SK-N-SH (cell line): Measurements from ENCODE around the gene GNL3. TPM values are rescaled to one million over a fixed set of nuclear protein-coding genes. Genes with fewer than 3 reads are reported as not detected.

Experiments used
- CTCF ChIA-PET: fragments of 300-600, 350-600 bp; formaldehyde crosslinking; extraction: SDS; loops from one replicate; lab custom pipeline; 2021; lab: Yijun Ruan, JAX
- POLR2A ChIA-PET: fragments of 350-600 bp; sonication (Branson Sonifier 250); formaldehyde crosslinking; extraction: SDS; loops from one replicate; lab custom pipeline; 2020; ENCODE audit warnings: antibody characterized with exemption, inconsistent platforms; lab: Yijun Ruan, JAX
- DNase-seq: peaks from one replicate; pipeline ENCODE4 v3.0.0; 2012
- H2AFZ ChIP-seq: fragments of 200-600 bp; sonication (generic); 2 replicates; pipeline ENCODE4 v1.8.1; 2016; ENCODE audit warnings: antibody characterized with exemption, mild to moderate bottlenecking, low read depth
- H3F3A ChIP-seq: fragments of 200-600 bp; sonication (generic); replicated peaks from 2 replicates; pipeline ENCODE3; 2016; ENCODE audit warnings: antibody characterized with exemption, mild to moderate bottlenecking; ENCODE audit not compliant: insufficient read depth
- H3K27ac ChIP-seq, 2 experiments: fragments of 200-500 bp in 1 of 2; fragments of 200-600 bp in 1 of 2; sonication (Bioruptor generic) in 1 of 2; sonication (generic), shearing (Covaris generic) in 1 of 2; 2 replicates each; pipeline versions ENCODE4 v1.5.1 to v1.6.1; 2014 to 2016; ENCODE audit warnings: low read depth in 2 of 2, inconsistent platforms in 1 of 2, low read length in 1 of 2, mild to moderate bottlenecking in 1 of 2, mixed read lengths in 1 of 2
- H3K27me3 ChIP-seq: fragments of 200-600 bp; sonication (generic), shearing (Covaris generic); 2 replicates; pipeline ENCODE4 v1.6.1; 2016; ENCODE audit warnings: mixed run types; ENCODE audit not compliant: insufficient read depth
- H3K36me3 ChIP-seq, 2 experiments: fragments of 200-500 bp in 1 of 2; fragments of 200-600 bp in 1 of 2; sonication (Bioruptor generic) in 1 of 2; sonication (generic) in 1 of 2; replicated peaks in 1 of 2; 2 replicates each; pipeline versions ENCODE3 to v1.5.1; 2014 to 2016; ENCODE audit warnings: low read length in 1 of 2, mild to moderate bottlenecking in 1 of 2; ENCODE audit not compliant: insufficient read depth in 2 of 2, control insufficient read depth in 1 of 2
- H3K4me1 ChIP-seq, 2 experiments: fragments of 200-500 bp in 1 of 2; fragments of 200-600 bp in 1 of 2; sonication (Bioruptor generic) in 1 of 2; sonication (generic), shearing (Covaris generic) in 1 of 2; 2 replicates each; pipeline versions ENCODE4 v1.5.1 to v1.6.1; 2014 to 2016; ENCODE audit warnings: low read depth in 1 of 2, low read length in 1 of 2, mixed run types in 1 of 2; ENCODE audit not compliant: insufficient read depth in 2 of 2, control insufficient read depth in 1 of 2
- H3K4me2 ChIP-seq: fragments of 200-600 bp; sonication (generic), shearing (Covaris generic); 2 replicates; pipeline ENCODE4 v1.6.1; 2017; ENCODE audit warnings: mixed run types
- H3K4me3 ChIP-seq, 2 experiments: fragments of 200-500 bp in 1 of 2; fragments of 200-600 bp in 1 of 2; sonication (Bioruptor generic) in 1 of 2; sonication (generic), shearing (Covaris generic) in 1 of 2; 2 replicates each; pipeline versions ENCODE4 v1.5.1 to v1.8.1; 2014 to 2016; ENCODE audit warnings: low read depth in 2 of 2, inconsistent platforms in 1 of 2, low read length in 1 of 2, mild to moderate bottlenecking in 1 of 2, mixed read lengths in 1 of 2, moderate library complexity in 1 of 2
- H3K79me2 ChIP-seq: fragments of 200-600 bp; sonication (generic); 2 replicates; pipeline ENCODE4 v1.8.1; 2017; ENCODE audit warnings: mild to moderate bottlenecking; ENCODE audit not compliant: insufficient read depth
- H3K9ac ChIP-seq: fragments of 200-600 bp; sonication (generic); 2 replicates; pipeline ENCODE4 v1.6.1; 2017; ENCODE audit warnings: mixed run types
- H3K9me2 ChIP-seq: fragments of 200-600 bp; sonication (generic); 2 replicates; pipeline ENCODE4 v1.6.1; 2017; ENCODE audit warnings: mixed run types
- H3K9me3 ChIP-seq: fragments of 200-600 bp; sonication (generic); 2 replicates; pipeline ENCODE4 v1.6.1; 2017; ENCODE audit warnings: mixed run types, mild to moderate bottlenecking, moderate library complexity
- H4K20me1 ChIP-seq: fragments of 200-600 bp; sonication (generic); 2 replicates; pipeline ENCODE4 v1.6.1; 2017; ENCODE audit warnings: mild to moderate bottlenecking, mixed run types; ENCODE audit not compliant: insufficient read depth
- FOXJ3 ChIP-seq: sonication (generic); formaldehyde crosslinking; IDR thresholded peaks from 2 replicates; pipeline ENCODE4 v1.5.1; 2020; ENCODE audit warnings: mild to moderate bottlenecking, missing genetic modification reagents
- JUND ChIP-seq: IDR thresholded peaks from 2 replicates; pipeline ENCODE4 v1.4.0; 2012
- MEF2A ChIP-seq: IDR thresholded peaks from 2 replicates; pipeline ENCODE4 v1.4.0; 2012; ENCODE audit warnings: low read depth, borderline replicate concordance
- POLR2AphosphoS5 ChIP-seq: IDR thresholded peaks from 2 replicates; pipeline ENCODE4 v1.6.1; 2012; ENCODE audit warnings: low read depth, low read length
- RAD21 ChIP-seq: IDR thresholded peaks from 2 replicates; pipeline ENCODE4 v1.6.1; 2012; ENCODE audit warnings: mild to moderate bottlenecking, low read length
- RFX5 ChIP-seq: IDR thresholded peaks from 2 replicates; pipeline ENCODE4 v1.6.1; 2012; ENCODE audit warnings: mild to moderate bottlenecking, improper control_type of control experiment, low read length
- TEAD4 ChIP-seq: IDR thresholded peaks from 2 replicates; pipeline ENCODE4 v1.4.0; 2012; ENCODE audit warnings: mild to moderate bottlenecking, borderline replicate concordance; ENCODE audit not compliant: insufficient read depth
- ZBTB33 ChIP-seq: IDR thresholded peaks from 2 replicates; pipeline ENCODE4 v1.4.0; 2012; ENCODE audit warnings: low read depth, borderline replicate concordance
- WGBS: methylation state at CpG from one replicate; pipeline ENCODE4 v1.1.6; 2017; ENCODE audit warnings: low lambda C conversion rate; 5-methylcytosine and 5-hydroxymethylcytosine counted together
- polyA plus RNA-seq, 3 experiments: library from polyadenylated mRNA; depleted of rRNA; stranded (reverse); fragments of >200 nt; gene quantifications; 2 replicates each; pipeline ENCODE4 v1.2.3, GENCODE V29; 2012
- TF ChIP-seq, protein P1 (sequence below): IDR thresholded peaks from 2 replicates; pipeline ENCODE4 v1.6.1; 2012; ENCODE audit warnings: mild to moderate bottlenecking, low read depth, low read length, moderate library complexity
- TF ChIP-seq, protein P2 (sequence below): fragments of 200-600 bp; sonication (generic); IDR thresholded peaks from 2 replicates; pipeline ENCODE4 v1.6.1; 2017; ENCODE audit warnings: antibody characterized with exemption, mild to moderate bottlenecking, moderate library complexity

GNL3 gene
- polyA plus RNA-seq, 1 of the 3 experiments (the other 2 are of a cell fraction): 55.0 TPM

DNA sequence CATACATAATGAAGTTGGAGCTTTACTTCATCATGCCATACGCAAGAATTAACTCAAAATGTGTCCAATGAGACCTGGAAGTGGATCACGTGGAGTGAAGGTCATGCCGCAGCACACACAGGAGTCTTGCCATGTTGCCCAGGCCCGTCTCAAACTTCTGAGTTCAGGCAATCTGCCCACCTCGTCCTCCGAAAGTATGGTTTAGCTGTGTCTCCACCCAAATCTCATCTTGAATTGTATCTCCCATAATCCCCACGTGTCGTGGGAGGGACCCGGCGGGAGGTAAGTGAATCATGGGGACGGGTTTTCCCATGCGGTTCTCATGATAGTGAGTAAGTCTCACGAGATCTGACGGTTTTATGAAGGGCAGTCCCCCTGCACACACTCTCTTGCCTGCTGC lies 45.8 kb downstream of the GNL3 start (continued):
- TF ChIP-seq, protein P1, sequence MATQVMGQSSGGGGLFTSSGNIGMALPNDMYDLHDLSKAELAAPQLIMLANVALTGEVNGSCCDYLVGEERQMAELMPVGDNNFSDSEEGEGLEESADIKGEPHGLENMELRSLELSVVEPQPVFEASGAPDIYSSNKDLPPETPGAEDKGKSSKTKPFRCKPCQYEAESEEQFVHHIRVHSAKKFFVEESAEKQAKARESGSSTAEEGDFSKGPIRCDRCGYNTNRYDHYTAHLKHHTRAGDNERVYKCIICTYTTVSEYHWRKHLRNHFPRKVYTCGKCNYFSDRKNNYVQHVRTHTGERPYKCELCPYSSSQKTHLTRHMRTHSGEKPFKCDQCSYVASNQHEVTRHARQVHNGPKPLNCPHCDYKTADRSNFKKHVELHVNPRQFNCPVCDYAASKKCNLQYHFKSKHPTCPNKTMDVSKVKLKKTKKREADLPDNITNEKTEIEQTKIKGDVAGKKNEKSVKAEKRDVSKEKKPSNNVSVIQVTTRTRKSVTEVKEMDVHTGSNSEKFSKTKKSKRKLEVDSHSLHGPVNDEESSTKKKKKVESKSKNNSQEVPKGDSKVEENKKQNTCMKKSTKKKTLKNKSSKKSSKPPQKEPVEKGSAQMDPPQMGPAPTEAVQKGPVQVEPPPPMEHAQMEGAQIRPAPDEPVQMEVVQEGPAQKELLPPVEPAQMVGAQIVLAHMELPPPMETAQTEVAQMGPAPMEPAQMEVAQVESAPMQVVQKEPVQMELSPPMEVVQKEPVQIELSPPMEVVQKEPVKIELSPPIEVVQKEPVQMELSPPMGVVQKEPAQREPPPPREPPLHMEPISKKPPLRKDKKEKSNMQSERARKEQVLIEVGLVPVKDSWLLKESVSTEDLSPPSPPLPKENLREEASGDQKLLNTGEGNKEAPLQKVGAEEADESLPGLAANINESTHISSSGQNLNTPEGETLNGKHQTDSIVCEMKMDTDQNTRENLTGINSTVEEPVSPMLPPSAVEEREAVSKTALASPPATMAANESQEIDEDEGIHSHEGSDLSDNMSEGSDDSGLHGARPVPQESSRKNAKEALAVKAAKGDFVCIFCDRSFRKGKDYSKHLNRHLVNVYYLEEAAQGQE: no peak
- no peak for TF ChIP-seq ZBTB33
- TF ChIP-seq FOXJ3 (CRISPR knock-in tag): no peak
- TF ChIP-seq JUND: no peak
- TF ChIP-seq POLR2AphosphoS5: no peak
- TF ChIP-seq, protein P2, sequence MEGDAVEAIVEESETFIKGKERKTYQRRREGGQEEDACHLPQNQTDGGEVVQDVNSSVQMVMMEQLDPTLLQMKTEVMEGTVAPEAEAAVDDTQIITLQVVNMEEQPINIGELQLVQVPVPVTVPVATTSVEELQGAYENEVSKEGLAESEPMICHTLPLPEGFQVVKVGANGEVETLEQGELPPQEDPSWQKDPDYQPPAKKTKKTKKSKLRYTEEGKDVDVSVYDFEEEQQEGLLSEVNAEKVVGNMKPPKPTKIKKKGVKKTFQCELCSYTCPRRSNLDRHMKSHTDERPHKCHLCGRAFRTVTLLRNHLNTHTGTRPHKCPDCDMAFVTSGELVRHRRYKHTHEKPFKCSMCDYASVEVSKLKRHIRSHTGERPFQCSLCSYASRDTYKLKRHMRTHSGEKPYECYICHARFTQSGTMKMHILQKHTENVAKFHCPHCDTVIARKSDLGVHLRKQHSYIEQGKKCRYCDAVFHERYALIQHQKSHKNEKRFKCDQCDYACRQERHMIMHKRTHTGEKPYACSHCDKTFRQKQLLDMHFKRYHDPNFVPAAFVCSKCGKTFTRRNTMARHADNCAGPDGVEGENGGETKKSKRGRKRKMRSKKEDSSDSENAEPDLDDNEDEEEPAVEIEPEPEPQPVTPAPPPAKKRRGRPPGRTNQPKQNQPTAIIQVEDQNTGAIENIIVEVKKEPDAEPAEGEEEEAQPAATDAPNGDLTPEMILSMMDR: no peak
- TF ChIP-seq TEAD4: no peak
- TF ChIP-seq, all 33 proteins: peak for 0

GRCh38 chr3:52733256-52733891 lies 47.5 kb downstream of the GNL3 start:
- Histone ChIP-seq H3K9ac (no peak overlapping the region), H3K4me1 (no peaks in the 10 kb centered on the region), H3F3A (peaks cover 11% of the 10 kb centered on the region), H3K4me3 (no peak overlapping the region), H3K9me3 (peaks cover 3% of the 10 kb centered on the region; the same call in 1 of the 2 replicates), H3K79me2 (no peaks in the 10 kb centered on the region), H3K27ac (no peak overlapping the region), H3K36me3 (peaks cover 35 to 83% of the 10 kb centered on the region in 2 experiments), H3K4me2 (no peak overlapping the region), H3K27me3 (no peaks in the 10 kb centered on the region), H4K20me1 (no peaks in the 10 kb centered on the region), H3K9me2 (no peaks in the 10 kb centered on the region), H2AFZ (no peak overlapping the region)
- CTCF ChIA-PET: no interaction called here
- 84% methylated on average over 10 of the region's 10 CpGs for WGBS
- no peak for DNase-seq
- TF ChIP-seq RFX5 (no peak), MEF2A (no peak), RAD21 (no peak)
- POLR2A ChIA-PET: no interaction called here
